Measurements from ENCODE around the gene MDP1. TPM values are rescaled to one million over a fixed set of nuclear protein-coding genes. Genes with fewer than 3 reads are reported as not detected.

Gene MDP1
- polyA plus RNA-seq, 1 experiment: 19.3 TPM

- CTCF ChIA-PET: no interaction called here
- TF ChIP-seq CTCF (IDR thresholded peaks at IDR 0.05; ENCODE audit: insufficient read depth, low read depth, low read length): no peak
These were observed 21.0 kb downstream of the MDP1 start for GRCh38 chr14:24194873-24195185.

GRCh38 chr14:24194186-24194872 is 21.5 kb downstream of the MDP1 start:
- no peak for DNase-seq (ENCODE audit: low read depth)
- H3K4me3 ChIP-seq (ENCODE audit: low read depth, low read length): peak overlapping the region; percentile 87
- POLR2A ChIA-PET: no interaction called here
- no peak for TF ChIP-seq CTCF (IDR thresholded peaks at IDR 0.05; ENCODE audit: insufficient read depth, low read depth, low read length)
- CTCF ChIA-PET: no interaction called here
- no peaks in the 10 kb centered on the region for H3K27me3 ChIP-seq (ENCODE audit: control insufficient read depth, insufficient read depth, low read length)
- peaks cover 7% of the 10 kb centered on the region for H3K36me3 ChIP-seq (ENCODE audit: control insufficient read depth, insufficient read depth, low read length)

More at GRCh38 chr14:24194873-24195185, 21.0 kb downstream of the MDP1 start:
- peaks cover 7% of the 10 kb centered on the region for H3K36me3 ChIP-seq (ENCODE audit: control insufficient read depth, insufficient read depth, low read length)
- H3K4me3 ChIP-seq (ENCODE audit: low read depth, low read length): peak overlapping the region; percentile 87
- no peak for DNase-seq (ENCODE audit: low read depth)
- H3K27me3 ChIP-seq (ENCODE audit: control insufficient read depth, insufficient read depth, low read length): no peaks in the 10 kb centered on the region
- POLR2A ChIA-PET: no interaction called here

GRCh38 chr14:24192933-24193332 is 22.9 kb downstream of the MDP1 start:
- H3K27me3 ChIP-seq (ENCODE audit: control insufficient read depth, insufficient read depth, low read length): no peaks in the 10 kb centered on the region
- ChIA-PET CTCF (no interaction called here), POLR2A (no interaction called here)
- peaks cover 7% of the 10 kb centered on the region for H3K36me3 ChIP-seq (ENCODE audit: control insufficient read depth, insufficient read depth, low read length)
- no peak for TF ChIP-seq CTCF (IDR thresholded peaks at IDR 0.05; ENCODE audit: insufficient read depth, low read depth, low read length)
- H3K4me3 ChIP-seq (ENCODE audit: low read depth, low read length): no peak overlapping the region
- no peak for DNase-seq (ENCODE audit: low read depth)

GRCh38 chr14:24190416-24190815 is 25.4 kb downstream of the MDP1 start:
- no peak for DNase-seq (ENCODE audit: low read depth)
- TF ChIP-seq CTCF (IDR thresholded peaks at IDR 0.05; ENCODE audit: insufficient read depth, low read depth, low read length): no peak
- POLR2A ChIA-PET: no interaction called here

GRCh38 chr14:24189460-24189859 is 26.4 kb downstream of the MDP1 start:
- H3K27me3 ChIP-seq (ENCODE audit: control insufficient read depth, insufficient read depth, low read length): no peaks in the 10 kb centered on the region
- H3K36me3 ChIP-seq (ENCODE audit: control insufficient read depth, insufficient read depth, low read length): peaks cover 26% of the 10 kb centered on the region
- POLR2A ChIA-PET: no interaction called here
- CTCF ChIA-PET: interaction anchor here (0.7 to 2.7 kb wide), 3 partner anchors 28 to 144 kb away, joined by 3 to 18 read pairs (median 5); partner anchors contain the start of gene IRF9
- no peak overlapping the region for H3K4me3 ChIP-seq (ENCODE audit: low read depth, low read length)
- TF ChIP-seq CTCF (IDR thresholded peaks at IDR 0.05; ENCODE audit: insufficient read depth, low read depth, low read length): no peak
- DNase-seq (ENCODE audit: low read depth): no peak

More at GRCh38 chr14:24190416-24190815, 25.4 kb downstream of the MDP1 start:
- Histone ChIP-seq H3K4me3 (ENCODE audit: low read depth, low read length) (no peak overlapping the region), H3K27me3 (ENCODE audit: control insufficient read depth, insufficient read depth, low read length) (no peaks in the 10 kb centered on the region), H3K36me3 (ENCODE audit: control insufficient read depth, insufficient read depth, low read length) (peaks cover 21% of the 10 kb centered on the region)
- CTCF ChIA-PET: no interaction called here
